SW 1271 (cell line): ENCODE measurements around the gene CEBPZ.
"Not testable (repeated sequence)": the region's sequence is repeated elsewhere in the genome, so short reads cannot be mapped to it uniquely, and the experiment has no call there.

Experiments used
- DNase-seq, 2 experiments: peaks; one replicate each; lab custom pipeline; 2025; lab: John Stamatoyannopoulos, UW

CEBPZ gene

GRCh38 chr2:37223131-37223530 lies 8.3 kb downstream of the CEBPZ start:
- DNase-seq, result no peak

GRCh38 chr2:37219046-37219445 lies 12.3 kb downstream of the CEBPZ start:
- no peak for DNase-seq

DNA sequence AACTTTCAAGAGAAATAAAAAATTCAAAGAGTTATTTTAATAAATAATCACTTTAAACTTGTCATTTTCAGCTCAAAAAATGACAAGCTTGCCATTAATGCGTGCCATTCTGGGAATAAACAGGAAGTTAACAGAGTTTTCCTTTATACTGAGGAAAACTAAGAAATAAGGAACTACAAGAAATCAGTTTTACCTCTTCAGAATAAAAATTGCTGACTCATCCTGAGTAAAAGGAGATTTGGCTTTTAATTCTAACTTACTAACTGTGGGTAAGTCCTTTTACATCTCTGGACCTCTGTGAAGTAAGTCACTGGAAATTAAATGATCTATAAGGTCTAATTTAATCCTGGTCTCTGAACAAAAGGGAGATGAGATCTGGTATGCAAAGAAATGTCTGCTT lies 16.1 kb downstream of the CEBPZ start:
- no peak for DNase-seq

GRCh38 chr2:37211939-37212338 lies 19.5 kb downstream of the CEBPZ start:
- no peak for DNase-seq

- no peak for DNase-seq
Observed at GRCh38 chr2:37211212-37211611, 20.2 kb downstream of the CEBPZ start.

- DNase-seq, result not testable (repeated sequence)
Observed at GRCh38 chr2:37206760-37207159, 24.6 kb downstream of the CEBPZ start.

GRCh38 chr2:37205689-37206341 lies 25.6 kb downstream of the CEBPZ start:
- DNase-seq, result no peak

- DNase-seq, result not testable (repeated sequence)
Observed at GRCh38 chr2:37205071-37205661, 26.2 kb downstream of the CEBPZ start.

GRCh38 chr2:37203708-37204107 lies 27.7 kb downstream of the CEBPZ start:
- DNase-seq, result no peak

DNA sequence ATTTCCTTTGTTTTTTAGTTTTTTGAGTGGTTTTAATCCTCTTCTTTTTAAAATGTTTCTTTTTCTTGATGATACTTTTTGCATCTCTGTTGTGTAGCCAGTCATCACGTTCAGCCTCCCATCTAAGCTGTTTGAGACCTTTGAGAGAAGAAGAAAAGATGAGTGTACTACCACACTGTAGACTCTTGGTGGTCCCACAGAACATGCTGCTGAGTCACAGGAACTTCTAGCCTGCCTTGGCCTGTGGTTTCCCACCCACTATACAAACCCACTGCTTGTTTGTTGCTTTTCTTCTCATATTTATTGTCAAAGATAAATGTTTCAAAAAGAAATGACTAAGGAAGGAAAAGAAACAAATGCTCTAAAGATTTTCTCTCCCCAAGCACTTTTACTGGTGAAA lies 29.6 kb downstream of the CEBPZ start:
- DNase-seq, result no peak

- DNase-seq, result no peak
Observed at GRCh38 chr2:37201208-37201607, 30.2 kb downstream of the CEBPZ start.

- DNase-seq, result no peak
Observed at GRCh38 chr2:37198681-37199065, 32.7 kb downstream of the CEBPZ start.

GRCh38 chr2:37196320-37197195 lies 34.8 kb downstream of the CEBPZ start, which contains the start of gene CEBPZOS:
Gene CEBPZOS (plus strand): TSS chr2:37196496. CDS start chr2:37199705, 3,209 bp downstream.
- DNase-seq, result peak; percentile 23 to 77

GRCh38 chr2:37195862-37196319 lies 35.5 kb downstream of the CEBPZ start:
- DNase-seq, result not testable (repeated sequence)

- no peak for DNase-seq
Observed at GRCh38 chr2:37192551-37192950, 38.8 kb downstream of the CEBPZ start.

DNA sequence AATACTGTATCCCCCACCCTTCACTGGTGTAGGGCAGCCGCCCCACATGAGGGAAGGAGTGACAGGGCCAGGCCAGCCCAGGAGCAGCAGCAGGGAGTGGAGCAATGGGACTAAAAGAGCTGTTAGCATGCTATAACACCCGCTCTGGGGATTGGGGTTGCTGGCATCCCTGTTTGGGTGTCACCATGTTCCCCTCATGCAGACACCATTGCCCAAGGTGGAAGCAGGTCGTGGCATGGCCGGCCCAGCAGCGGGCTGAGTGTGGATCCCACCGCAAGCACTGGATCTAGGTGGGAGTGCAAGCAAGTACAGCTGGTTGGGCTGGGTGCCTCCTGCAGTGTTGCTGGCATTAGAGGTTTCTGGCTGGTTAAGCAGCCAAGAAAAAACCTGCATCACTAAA lies 39.6 kb downstream of the CEBPZ start:
- DNase-seq, result no peak

GRCh38 chr2:37191253-37191652 lies 40.1 kb downstream of the CEBPZ start:
- DNase-seq, result no peak

- DNase-seq, result no peak
Observed at GRCh38 chr2:37190290-37190689, 41.1 kb downstream of the CEBPZ start.

DNA sequence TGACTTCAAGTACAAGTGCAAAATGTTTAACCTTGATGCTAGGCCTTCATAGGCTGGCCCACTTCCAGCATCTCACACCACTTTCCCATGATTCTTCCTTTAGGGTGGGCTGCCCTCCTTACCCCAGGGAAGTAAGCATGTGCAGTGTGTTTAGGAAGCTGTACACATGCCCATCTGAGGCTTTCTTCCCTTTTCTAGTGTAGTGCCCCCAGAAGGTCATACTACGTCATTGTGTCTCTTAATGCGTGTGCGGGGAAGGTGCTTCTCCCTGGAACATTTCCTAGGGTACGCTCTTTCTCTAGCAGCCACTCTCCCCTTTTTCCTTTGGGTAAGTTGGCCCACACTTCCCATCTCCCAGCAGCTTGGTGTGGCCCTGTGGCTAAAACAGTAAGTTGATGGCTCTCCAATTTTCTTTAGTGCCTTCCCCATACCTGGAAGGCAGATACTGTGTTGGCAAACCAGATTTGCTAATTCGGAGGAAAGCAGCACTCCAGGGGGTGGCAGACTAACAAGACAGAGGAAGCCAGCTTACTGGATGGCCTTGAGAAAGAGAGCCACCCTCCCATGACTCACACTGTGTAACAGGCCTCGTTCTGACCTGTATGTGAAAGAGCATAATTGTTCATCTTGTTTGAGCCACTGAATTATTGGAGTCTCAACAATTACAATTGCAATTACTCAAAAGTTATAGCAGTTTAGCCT lies 41.8 kb downstream of the CEBPZ start:
- peak; percentile 58 to 90 for DNase-seq

DNA sequence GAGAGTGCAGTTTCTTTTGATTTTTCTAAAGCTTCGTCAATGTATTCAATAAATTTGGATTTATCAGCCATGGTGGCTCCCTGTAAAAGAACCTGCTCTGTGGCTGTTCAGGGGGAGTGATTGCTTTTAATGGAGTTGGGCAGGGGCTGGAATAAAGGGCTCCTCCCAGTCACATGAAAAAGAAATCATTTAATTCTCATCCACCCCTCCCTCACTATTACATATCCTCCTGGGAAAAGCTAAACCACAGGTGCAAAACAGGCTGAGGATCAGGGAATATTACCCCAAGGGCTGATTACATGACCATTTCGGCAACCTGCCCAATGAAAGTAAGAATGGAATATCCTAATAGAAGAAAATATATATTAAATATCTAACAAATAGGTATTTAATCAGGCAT lies 42.8 kb downstream of the CEBPZ start, which contains the start of gene SULT6B1:
Gene SULT6B1, minus strand, starts transcription at position 101 of the 400 bp plus-strand sequence. Its CDS starts 30 bp downstream, at position 71.
- no peak for DNase-seq

DNA sequence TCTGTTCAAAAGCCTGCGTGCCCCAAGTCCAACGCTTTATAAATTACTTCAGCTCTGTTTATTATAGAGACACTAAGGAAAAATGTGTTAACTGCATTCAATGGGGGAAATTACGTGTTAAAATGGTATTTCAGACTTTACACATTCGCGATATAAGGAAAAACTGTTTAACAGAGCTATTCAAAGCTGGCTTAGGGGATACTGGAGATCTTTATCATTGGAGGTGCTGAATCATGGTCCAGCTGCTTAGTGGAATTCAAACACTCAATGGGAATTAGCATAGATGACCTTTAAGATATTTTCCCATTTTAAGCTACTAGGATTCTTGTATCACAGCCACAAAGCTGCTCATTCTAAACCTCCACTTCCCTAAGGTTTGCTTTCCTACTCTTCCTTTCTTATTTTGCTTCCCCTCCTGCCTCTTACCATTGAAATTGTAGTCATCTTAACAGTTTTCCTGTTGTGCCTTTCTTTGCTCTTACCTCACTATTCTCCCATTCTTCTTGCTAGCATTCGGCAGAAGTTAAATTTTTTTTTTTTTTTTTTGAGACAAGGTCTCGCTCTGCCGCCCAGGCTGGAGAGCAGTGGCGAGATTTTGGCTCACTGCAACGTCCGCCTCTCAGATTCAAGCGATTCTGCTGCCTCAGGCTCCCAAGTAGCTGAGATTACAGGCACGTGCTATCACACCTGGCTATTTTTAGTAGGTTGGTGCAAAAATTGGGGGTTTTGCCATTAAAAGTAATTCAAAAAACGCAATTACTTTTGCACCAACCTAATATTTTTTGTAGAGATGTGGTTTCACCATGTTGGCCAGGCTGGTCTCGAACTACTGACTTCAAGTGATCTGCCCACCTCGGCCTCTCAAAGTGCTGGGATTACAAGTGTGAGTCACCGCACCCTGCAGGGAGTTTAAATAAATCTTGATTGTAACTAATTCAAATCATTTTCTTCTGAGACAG lies 49.4 kb downstream of the CEBPZ start:
- DNase-seq, result no peak
